ENCODE measurements around the gene GPANK1. TPM values are rescaled to one million over a fixed set of nuclear protein-coding genes. Genes with fewer than 3 reads are reported as not detected.

Gene GPANK1
- total and polyA plus RNA-seq, 9 of the 15 experiments (the other 6 are each of a cell fraction or from before 2014, with no cell fraction given), result 32.2 to 111 (median 46.3) TPM

DNA sequence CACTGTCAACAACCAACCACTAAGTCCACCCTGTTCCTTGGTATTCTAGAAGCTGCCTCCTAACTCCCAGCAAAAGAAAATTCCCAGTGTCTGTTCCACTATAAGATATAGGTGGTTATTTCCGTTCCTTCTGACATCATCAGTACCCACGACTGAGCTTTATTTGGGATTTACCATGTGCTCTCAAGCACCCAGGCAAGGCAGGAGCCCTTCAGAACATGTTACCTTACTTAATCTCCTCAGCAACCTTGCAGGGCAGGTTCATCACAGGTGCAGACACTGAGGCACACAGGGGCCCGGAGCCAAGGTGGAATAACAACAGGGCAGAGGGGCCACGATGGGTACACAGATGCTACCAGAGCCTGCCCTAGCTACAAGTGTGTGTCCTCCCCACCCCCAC lies 27.6 kb upstream of the GPANK1 start (continued):
- TF ChIP-seq, protein P1, sequence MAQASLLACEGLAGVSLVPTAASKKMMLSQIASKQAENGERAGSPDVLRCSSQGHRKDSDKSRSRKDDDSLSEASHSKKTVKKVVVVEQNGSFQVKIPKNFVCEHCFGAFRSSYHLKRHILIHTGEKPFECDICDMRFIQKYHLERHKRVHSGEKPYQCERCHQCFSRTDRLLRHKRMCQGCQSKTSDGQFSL (CRISPR knock-in tag; IDR thresholded peaks at IDR 0.05), result 0 out of 2 replicates have a peak, but pooled peaks have one; percentile 42
- TF ChIP-seq, protein P1 (tag; IDR thresholded peaks at IDR 0.05), result 0 out of 4 replicates have a peak, but pooled peaks of 1 of the 2 experiments have one; percentile 0

DNA sequence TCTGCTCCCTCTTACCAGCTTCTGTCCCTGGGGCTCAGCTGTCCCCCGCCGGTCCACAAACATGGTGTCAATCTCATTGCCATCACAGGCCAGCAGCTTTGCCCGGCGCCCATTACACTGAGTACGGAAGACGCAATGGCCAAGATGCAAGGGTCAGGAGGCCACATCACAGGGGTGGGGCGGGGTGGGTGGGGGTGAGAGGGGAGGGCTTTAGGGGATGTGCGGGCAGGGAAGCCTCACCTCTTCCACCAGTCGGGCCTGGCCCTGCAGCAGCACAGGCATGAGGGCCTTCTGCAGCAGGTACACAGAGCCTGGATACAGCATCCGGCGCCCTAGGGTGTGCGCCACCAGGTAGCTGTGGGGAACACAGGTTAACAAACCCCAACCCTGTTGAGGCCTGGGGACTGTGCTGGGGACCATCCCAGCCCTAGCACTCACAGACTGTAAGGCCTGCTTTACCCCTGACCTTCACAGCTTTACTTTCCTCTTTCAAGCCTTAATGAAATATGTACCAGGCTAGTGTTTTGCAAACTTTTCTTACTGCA lies 26.8 kb upstream of the GPANK1 start:
- peak overlapping the region; percentile 88; the same call in 2 of the 3 replicates for H3K27ac ChIP-seq (ENCODE audit: extremely low read depth, low read depth, low read length)
- no peaks in the 10 kb centered on the region for H3K9me1 ChIP-seq (ENCODE audit: control insufficient read depth, insufficient read depth, low read length)
- ChIA-PET POLR2A (interaction anchor here (0.8 to 7.1 kb wide), 26 partner anchors 7 to 144 kb away, joined by 3 to 158 read pairs (median 9); partner anchors contain the start of genes ABHD16A, APOM, CLIC1 and GPANK1), CTCF (ENCODE audit: low intra/inter-chr PET ratio) (no interaction called here)
- peak overlapping the region; percentile 82 for H3K4me2 ChIP-seq (ENCODE audit: insufficient read depth, low read length)
- H3K79me2 ChIP-seq (ENCODE audit: control insufficient read depth, insufficient read depth, low read length), result no peaks in the 10 kb centered on the region
- no peaks in the 10 kb centered on the region for H3K9me3 ChIP-seq (replicated peaks; ENCODE audit: control insufficient read depth, insufficient read depth, low read depth, low read length)
- peak; percentile 13 for ATAC-seq
- intact Hi-C loops (cut with micrococcal nuclease), result loop anchor here (2.0 kb wide), 2 partner anchors 43 to 139 kb away; no protein-coding TSS in a partner anchor
- FAIRE-seq, result no peak
- H3K4me3 ChIP-seq, result no peak overlapping the region
- no TSS peak for BruUV-seq (replicated peaks)
- WGBS (ENCODE audit: insufficient coverage, low coverage, missing lambda C conversion rate), result 74% methylated on average over 11 of the region's 12 CpGs
- no peak overlapping the region for H2AFZ ChIP-seq (ENCODE audit: low read depth, low read length)
- peak overlapping the region; percentile 68 to 75; a peak in 3 of 4 replicates for H3K9ac ChIP-seq (ENCODE audit: insufficient read depth in 1 of 2, low read depth in 2 of 2, low read length in 2 of 2)
- H3K4me1 ChIP-seq (replicated peaks in 1 of 2; ENCODE audit: control insufficient read depth in 2 of 2, insufficient read depth in 2 of 2, low read length in 2 of 2), result peaks cover 57 to 59% of the 10 kb centered on the region in 2 experiments
- no peaks in the 10 kb centered on the region for H4K20me1 ChIP-seq (replicated peaks; ENCODE audit: control insufficient read depth, insufficient read depth, low read length)
- DNase-seq (ENCODE audit: extremely low read depth in 1 of 4, low spot score in 3 of 4), result peak in 3 of 4 experiments; percentile 56 to 83 (median 76)
- no peaks in the 10 kb centered on the region for H3K27me3 ChIP-seq (ENCODE audit: control insufficient read depth in 2 of 2, insufficient read depth in 2 of 2, low read length in 2 of 2)
- in situ Hi-C loops (cut with MboI), result no loop called here
- H3K36me3 ChIP-seq (ENCODE audit: control insufficient read depth, insufficient read depth, low read length), result peaks cover 90% of the 10 kb centered on the region
- TF ChIP-seq GTF2A2 (tag; IDR thresholded peaks at IDR 0.05), result 0 out of 2 replicates have a peak, but pooled peaks have one; percentile 27
- TF ChIP-seq RBM25 (IDR thresholded peaks at IDR 0.05; ENCODE audit: low read depth, low read length, severe bottlenecking), result no peak
- no peak for TF ChIP-seq CCAR2 (IDR thresholded peaks at IDR 0.05; ENCODE audit: low read depth, low read length)
- TF ChIP-seq WHSC1 (IDR thresholded peaks at IDR 0.05; ENCODE audit: low read length), result peak; percentile 74
- TF ChIP-seq LARP7 (IDR thresholded peaks at IDR 0.05), result no peak
- TF ChIP-seq RB1 (IDR thresholded peaks at IDR 0.05; ENCODE audit: low read depth), result 0 out of 2 replicates have a peak, but pooled peaks have one; percentile 30
- no peak for TF ChIP-seq TAF9B (IDR thresholded peaks at IDR 0.05; ENCODE audit: partially characterized antibody)
- peak; percentile 28 for TF ChIP-seq RBFOX2 (IDR thresholded peaks at IDR 0.05; ENCODE audit: low read depth, low read length)
- no peak for TF ChIP-seq COPS2 (conservative IDR thresholded peaks at IDR 0.05)
- TF ChIP-seq, protein P2, sequence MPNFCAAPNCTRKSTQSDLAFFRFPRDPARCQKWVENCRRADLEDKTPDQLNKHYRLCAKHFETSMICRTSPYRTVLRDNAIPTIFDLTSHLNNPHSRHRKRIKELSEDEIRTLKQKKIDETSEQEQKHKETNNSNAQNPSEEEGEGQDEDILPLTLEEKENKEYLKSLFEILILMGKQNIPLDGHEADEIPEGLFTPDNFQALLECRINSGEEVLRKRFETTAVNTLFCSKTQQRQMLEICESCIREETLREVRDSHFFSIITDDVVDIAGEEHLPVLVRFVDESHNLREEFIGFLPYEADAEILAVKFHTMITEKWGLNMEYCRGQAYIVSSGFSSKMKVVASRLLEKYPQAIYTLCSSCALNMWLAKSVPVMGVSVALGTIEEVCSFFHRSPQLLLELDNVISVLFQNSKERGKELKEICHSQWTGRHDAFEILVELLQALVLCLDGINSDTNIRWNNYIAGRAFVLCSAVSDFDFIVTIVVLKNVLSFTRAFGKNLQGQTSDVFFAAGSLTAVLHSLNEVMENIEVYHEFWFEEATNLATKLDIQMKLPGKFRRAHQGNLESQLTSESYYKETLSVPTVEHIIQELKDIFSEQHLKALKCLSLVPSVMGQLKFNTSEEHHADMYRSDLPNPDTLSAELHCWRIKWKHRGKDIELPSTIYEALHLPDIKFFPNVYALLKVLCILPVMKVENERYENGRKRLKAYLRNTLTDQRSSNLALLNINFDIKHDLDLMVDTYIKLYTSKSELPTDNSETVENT (CRISPR knock-in tag; IDR thresholded peaks at IDR 0.05), result peak; percentile 69; the same call in 1 of the 2 replicates
- TF ChIP-seq POLR2G (IDR thresholded peaks at IDR 0.05; ENCODE audit: low read depth, low read length), result peak; percentile 42; the same call in 1 of the 2 replicates
- TF ChIP-seq, protein P1 (CRISPR knock-in tag; IDR thresholded peaks at IDR 0.05), result no peak
- TF ChIP-seq, protein P1 (tag; IDR thresholded peaks at IDR 0.05), result 0 out of 4 replicates have a peak, but pooled peaks of 1 of the 2 experiments have one; percentile 9
- no peak for TF ChIP-seq HDAC2 (IDR thresholded peaks at IDR 0.05)
- no peak for TF ChIP-seq ARID1B (IDR thresholded peaks at IDR 0.05)
